KMS-11 (cell line): ENCODE results near the gene NUP35.

Experiments used
- H2AFZ ChIP-seq: fragments of 200-600 bp; sonication (generic); 2 replicates; pipeline ENCODE4 v1.6.1; 2016; ENCODE audit warnings: antibody characterized with exemption, mixed run types, low read depth
- H3K27ac ChIP-seq: fragments of 200-600 bp; sonication (generic); 2 replicates; pipeline ENCODE4 v1.6.1; 2016; ENCODE audit warnings: mild to moderate bottlenecking, mixed run types
- H3K27me3 ChIP-seq: fragments of 200-600 bp; sonication (generic); 2 replicates; pipeline ENCODE4 v1.6.1; 2017; ENCODE audit warnings: mild to moderate bottlenecking, low read depth, mixed run types, moderate library complexity; ENCODE audit not compliant: insufficient read depth
- H3K36me3 ChIP-seq: fragments of 200-600 bp; sonication (generic); 2 replicates; pipeline ENCODE4 v1.6.1; 2017; ENCODE audit warnings: mild to moderate bottlenecking, mixed run types; ENCODE audit not compliant: insufficient read depth
- H3K4me1 ChIP-seq: fragments of 200-600 bp; sonication (generic); 2 replicates; pipeline ENCODE4 v1.6.1; 2016; ENCODE audit warnings: mild to moderate bottlenecking, low read depth, mixed run types; ENCODE audit not compliant: poor library complexity, severe bottlenecking
- H3K4me2 ChIP-seq: fragments of 200-600 bp; sonication (generic); 2 replicates; pipeline ENCODE4 v1.7.0; 2016; ENCODE audit warnings: mild to moderate bottlenecking, mixed run types
- H3K4me3 ChIP-seq: fragments of 200-600 bp; sonication (generic); IDR thresholded peaks from 2 replicates; pipeline ENCODE4 v1.6.1; 2017; ENCODE audit warnings: low read depth, low read length, mixed read lengths; ENCODE audit not compliant: insufficient read depth
- H3K79me2 ChIP-seq: fragments of 200-600 bp; sonication (generic); 2 replicates; pipeline ENCODE4 v1.6.1; 2016; ENCODE audit warnings: low read depth, mixed run types; ENCODE audit not compliant: insufficient read depth
- H3K9ac ChIP-seq: fragments of 200-600 bp; sonication (generic); 2 replicates; pipeline ENCODE4 v1.6.1; 2016; ENCODE audit warnings: mild to moderate bottlenecking, mixed run types
- H4K20me1 ChIP-seq: fragments of 200-600 bp; sonication (generic); 2 replicates; pipeline ENCODE4 v1.6.1; 2016; ENCODE audit warnings: mild to moderate bottlenecking, mixed run types; ENCODE audit not compliant: insufficient read depth
- TF ChIP-seq, protein P1 (sequence below): fragments of 200-600 bp; sonication (generic); conservative IDR thresholded peaks from 2 replicates; pipeline ENCODE4 v1.6.1; 2017; ENCODE audit warnings: low read depth, mild to moderate bottlenecking, antibody characterized with exemption, low read length, moderate library complexity, mixed read lengths

NUP35 gene

DNA sequence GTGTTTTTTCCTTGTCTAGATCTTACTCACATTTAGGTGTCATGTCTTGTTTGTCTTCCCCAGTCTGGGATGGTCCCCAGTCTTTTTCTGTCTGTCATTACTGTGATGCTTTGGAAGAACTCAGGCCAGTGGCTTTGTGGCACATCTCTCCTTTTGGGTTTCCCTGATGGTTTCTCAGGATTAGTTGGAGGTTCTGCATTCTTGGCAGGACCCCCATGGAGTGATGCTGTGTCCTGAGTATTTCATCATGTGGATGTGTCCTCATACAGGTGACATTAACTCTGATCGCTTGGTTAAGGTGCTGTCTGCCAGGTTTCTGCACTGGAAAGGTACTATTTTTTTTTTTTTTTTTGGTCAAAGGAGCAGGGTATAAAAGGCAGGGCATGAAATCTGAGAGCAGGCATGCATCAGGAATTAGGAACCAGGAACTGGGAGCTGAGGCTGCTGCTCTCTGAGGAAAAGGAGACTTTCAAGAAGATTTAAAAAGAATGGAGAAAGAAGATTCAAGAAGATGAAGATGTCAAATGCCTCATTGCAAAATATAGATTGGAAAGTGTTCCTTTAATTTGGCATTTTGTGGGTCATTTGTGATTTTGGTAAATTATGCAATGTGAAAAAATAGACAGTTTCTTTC is 85.3 kb downstream of the NUP35 start:
- TF ChIP-seq, protein P1, sequence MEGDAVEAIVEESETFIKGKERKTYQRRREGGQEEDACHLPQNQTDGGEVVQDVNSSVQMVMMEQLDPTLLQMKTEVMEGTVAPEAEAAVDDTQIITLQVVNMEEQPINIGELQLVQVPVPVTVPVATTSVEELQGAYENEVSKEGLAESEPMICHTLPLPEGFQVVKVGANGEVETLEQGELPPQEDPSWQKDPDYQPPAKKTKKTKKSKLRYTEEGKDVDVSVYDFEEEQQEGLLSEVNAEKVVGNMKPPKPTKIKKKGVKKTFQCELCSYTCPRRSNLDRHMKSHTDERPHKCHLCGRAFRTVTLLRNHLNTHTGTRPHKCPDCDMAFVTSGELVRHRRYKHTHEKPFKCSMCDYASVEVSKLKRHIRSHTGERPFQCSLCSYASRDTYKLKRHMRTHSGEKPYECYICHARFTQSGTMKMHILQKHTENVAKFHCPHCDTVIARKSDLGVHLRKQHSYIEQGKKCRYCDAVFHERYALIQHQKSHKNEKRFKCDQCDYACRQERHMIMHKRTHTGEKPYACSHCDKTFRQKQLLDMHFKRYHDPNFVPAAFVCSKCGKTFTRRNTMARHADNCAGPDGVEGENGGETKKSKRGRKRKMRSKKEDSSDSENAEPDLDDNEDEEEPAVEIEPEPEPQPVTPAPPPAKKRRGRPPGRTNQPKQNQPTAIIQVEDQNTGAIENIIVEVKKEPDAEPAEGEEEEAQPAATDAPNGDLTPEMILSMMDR, result no peak
- Histone ChIP-seq H3K4me1 (peaks cover 27% of the 10 kb centered on the region), H3K9ac (no peak overlapping the region), H3K4me3 (no peak overlapping the region), H3K79me2 (no peaks in the 10 kb centered on the region), H3K27ac (no peak overlapping the region), H2AFZ (no peak overlapping the region), H4K20me1 (no peaks in the 10 kb centered on the region), H3K27me3 (no peaks in the 10 kb centered on the region), H3K4me2 (no peak overlapping the region), H3K36me3 (no peaks in the 10 kb centered on the region)
